HCT116 (cell line): Measurements from ENCODE around the gene ADRM1. TPM values are rescaled to one million over a fixed set of nuclear protein-coding genes. Genes with fewer than 3 reads are reported as not detected.

Source experiments
- CEBPB ChIP-seq: IDR thresholded peaks from 2 replicates; pipeline ENCODE4 v1.6.1; 2012; ENCODE audit warnings: low read depth
- EZH2 ChIP-seq: fragments of 200-600 bp; sonication (generic); IDR thresholded peaks from 2 replicates; pipeline ENCODE4 v1.6.1; 2017; ENCODE audit warnings: antibody characterized with exemption, mixed run types
- FOSL1 ChIP-seq: IDR thresholded peaks from 2 replicates; pipeline ENCODE4 v1.6.1; 2012; ENCODE audit warnings: low read depth
- JUND ChIP-seq: IDR thresholded peaks from 2 replicates; pipeline ENCODE4 v1.6.1; 2012
- MAX ChIP-seq: IDR thresholded peaks from 2 replicates; pipeline ENCODE4 v1.6.1; 2012
- POLR2A ChIP-seq: IDR thresholded peaks from 2 replicates; pipeline ENCODE4 v1.7.0; 2011; ENCODE audit warnings: borderline replicate concordance; ENCODE audit not compliant: insufficient read depth, insufficient read length; ENCODE audit errors: extremely low read depth
- POLR2AphosphoS5 ChIP-seq: IDR thresholded peaks from 2 replicates; pipeline ENCODE4 v1.6.1; 2011; ENCODE audit warnings: mild to moderate bottlenecking, low read depth, low read length, moderate library complexity
- RAD21 ChIP-seq: IDR thresholded peaks from 2 replicates; pipeline ENCODE4 v1.6.1; 2012; ENCODE audit warnings: low read depth, mild to moderate bottlenecking
- REST ChIP-seq: IDR thresholded peaks from 2 replicates; pipeline ENCODE4 v1.6.1; 2012; ENCODE audit warnings: low read depth
- SP1 ChIP-seq: IDR thresholded peaks from 2 replicates; pipeline ENCODE4 v1.6.1; 2012; ENCODE audit warnings: low read depth
- SRF ChIP-seq: IDR thresholded peaks from 2 replicates; pipeline ENCODE4 v1.6.1; 2012; ENCODE audit warnings: low read depth
- TCF7L2 ChIP-seq: IDR thresholded peaks from 2 replicates; pipeline ENCODE4 v1.7.0; 2011; ENCODE audit warnings: borderline replicate concordance, inconsistent platforms; ENCODE audit not compliant: insufficient read depth, insufficient read length; ENCODE audit errors: extremely low read depth
- total RNA-seq: library from RNA; stranded (reverse); gene quantifications from one replicate; pipeline ENCODE4 v1.2.1, GENCODE V29; 2021; ENCODE audit not compliant: unreplicated experiment
- TF ChIP-seq, protein P1 (sequence below): IDR thresholded peaks from 2 replicates; pipeline ENCODE4 v1.6.1; 2012

ADRM1 gene
- total RNA-seq, 1 experiment from 2014 or later: 158 TPM

DNA sequence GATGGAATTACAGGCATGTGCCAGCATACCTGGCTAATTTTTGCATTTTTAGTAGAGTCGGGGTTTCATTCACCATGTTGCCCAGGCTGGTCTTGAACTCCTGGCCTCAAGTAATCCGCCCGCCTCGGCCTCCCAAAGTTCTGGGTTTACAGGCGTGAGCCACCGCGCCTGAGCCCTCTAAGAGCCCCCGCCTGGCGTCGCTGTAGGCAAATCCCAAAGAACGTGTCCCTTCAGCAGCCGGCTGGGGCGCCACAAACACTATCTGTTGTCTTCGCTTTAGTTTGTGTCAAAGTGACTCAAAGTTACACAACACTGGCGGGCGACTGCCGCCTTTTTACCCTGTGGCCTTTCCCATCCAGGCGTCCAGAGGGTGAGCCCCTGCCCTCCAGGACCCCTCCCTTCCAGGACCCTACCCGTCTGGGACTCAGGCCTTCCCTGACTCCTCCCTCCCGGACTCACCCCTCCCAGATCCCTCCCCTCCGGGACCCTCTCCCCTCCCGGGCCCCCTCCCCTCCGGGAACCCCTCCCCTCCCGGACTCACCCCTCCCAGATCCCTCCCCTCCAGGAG is 940 bp upstream of the ADRM1 start (continued):
- TF ChIP-seq REST: no peak
- TF ChIP-seq EZH2: no peak
- TF ChIP-seq JUND: no peak
- no peak; the same call in 1 of the 2 replicates for TF ChIP-seq SP1
- no peak for TF ChIP-seq POLR2A
- TF ChIP-seq CEBPB: peak; percentile 83; the same call in 1 of the 2 replicates
- TF ChIP-seq POLR2AphosphoS5: peak; percentile 57; the same call in 1 of the 2 replicates
- TF ChIP-seq FOSL1: no peak; the same call in 1 of the 2 replicates
- TF ChIP-seq RAD21: peak; percentile 96
- peak; percentile 21 for TF ChIP-seq TCF7L2
- TF ChIP-seq MAX: peak; percentile 56
- TF ChIP-seq, protein P1, sequence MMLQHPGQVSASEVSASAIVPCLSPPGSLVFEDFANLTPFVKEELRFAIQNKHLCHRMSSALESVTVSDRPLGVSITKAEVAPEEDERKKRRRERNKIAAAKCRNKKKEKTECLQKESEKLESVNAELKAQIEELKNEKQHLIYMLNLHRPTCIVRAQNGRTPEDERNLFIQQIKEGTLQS: no peak
- no peak for TF ChIP-seq SRF
